ENCODE data around the gene EBPL. TPM values are rescaled to one million over a fixed set of nuclear protein-coding genes. Genes with fewer than 3 reads are reported as not detected.

EBPL gene
- total and polyA plus RNA-seq, 9 of the 15 experiments (the other 6 are each of a cell fraction or from before 2014, with no cell fraction given) = 5.2 to 68.3 (median 43.0) TPM

GRCh38 chr13:49615836-49616675, 75.2 kb downstream of the EBPL start:
- Histone ChIP-seq H3K9me3 (replicated peaks; ENCODE audit: control insufficient read depth, insufficient read depth, low read depth, low read length) (no peaks in the 10 kb centered on the region), H4K20me1 (replicated peaks; ENCODE audit: control insufficient read depth, insufficient read depth, low read length) (no peaks in the 10 kb centered on the region), H3K4me3 (no peak overlapping the region), H3K9ac (ENCODE audit: insufficient read depth in 1 of 2, low read depth in 2 of 2, low read length in 2 of 2) (no peak overlapping the region), H3K4me2 (ENCODE audit: insufficient read depth, low read length) (no peak overlapping the region), H3K79me2 (ENCODE audit: control insufficient read depth, insufficient read depth, low read length) (no peaks in the 10 kb centered on the region), H3K27me3 (ENCODE audit: control insufficient read depth in 2 of 2, insufficient read depth in 2 of 2, low read length in 2 of 2) (no peaks in the 10 kb centered on the region), H3K4me1 (replicated peaks in 1 of 2; ENCODE audit: control insufficient read depth in 2 of 2, insufficient read depth in 2 of 2, low read length in 2 of 2) (peaks cover 0 to 4% of the 10 kb centered on the region in 2 experiments; a peak in 2 of 5 replicates), H2AFZ (ENCODE audit: low read depth, low read length) (no peak overlapping the region), H3K9me1 (ENCODE audit: control insufficient read depth, insufficient read depth, low read length) (no peaks in the 10 kb centered on the region), H3K36me3 (ENCODE audit: control insufficient read depth, insufficient read depth, low read length) (no peaks in the 10 kb centered on the region), H3K27ac (ENCODE audit: extremely low read depth, low read depth, low read length) (no peak overlapping the region)
- DNase-seq (ENCODE audit: extremely low read depth in 1 of 4, low spot score in 3 of 4) = no peak
- intact Hi-C loops (cut with micrococcal nuclease) = no loop called here
- CTCF ChIA-PET (ENCODE audit: low intra/inter-chr PET ratio) = no interaction called here
- 59% methylated on average over 6 of the region's 8 CpGs for WGBS (ENCODE audit: insufficient coverage, low coverage, missing lambda C conversion rate)
- POLR2A ChIA-PET = interaction anchor here (1.5 kb wide), 1 partner anchor 14 kb away, joined by 4 read pairs; no protein-coding TSS in a partner anchor
- no TSS peak for BruUV-seq (replicated peaks)
- in situ Hi-C loops (cut with MboI) = loop anchor here (10.0 kb wide), 1 partner anchor 191 kb away; no protein-coding TSS in a partner anchor
- no peak for FAIRE-seq
- ATAC-seq = no peak
- TF ChIP-seq ZNF589 (CRISPR knock-in tag; IDR thresholded peaks at IDR 0.05; ENCODE audit: low read depth) (no peak), SP2 (IDR thresholded peaks at IDR 0.05; ENCODE audit: extremely low read depth, low read depth, low read length, poor library complexity, severe bottlenecking) (no peak), SIN3A (IDR thresholded peaks at IDR 0.05; ENCODE audit: borderline replicate concordance in 2 of 2, control insufficient read depth in 1 of 2, low read depth in 2 of 2, low read length in 2 of 2) (no peak), NR4A1 (CRISPR knock-in tag; IDR thresholded peaks at IDR 0.05) (no peak), NR4A1 (tag; IDR thresholded peaks at IDR 0.05) (no peak), NONO (IDR thresholded peaks at IDR 0.05; ENCODE audit: low read depth in 2 of 2, low read length in 1 of 2) (no peak), ZNF165 (CRISPR knock-in tag; IDR thresholded peaks at IDR 0.05; ENCODE audit: borderline replicate concordance) (no peak), ZNF134 (CRISPR knock-in tag; conservative IDR thresholded peaks at IDR 0.05) (no peak), THRAP3 (IDR thresholded peaks at IDR 0.05; ENCODE audit: borderline replicate concordance) (no peak), SAFB (IDR thresholded peaks at IDR 0.05; ENCODE audit: borderline replicate concordance, low read depth, low read length) (no peak), BACH1 (tag; IDR thresholded peaks at IDR 0.05) (no peak), RBM34 (IDR thresholded peaks at IDR 0.05; ENCODE audit: borderline replicate concordance, insufficient read depth, low read length) (no peak), HMG20B (CRISPR knock-in tag; IDR thresholded peaks at IDR 0.05) (no peak), ZNF124 (CRISPR knock-in tag; IDR thresholded peaks at IDR 0.05) (no peak)
